Panc1 (cell line): ENCODE measurements around the gene PARD3. TPM values are rescaled to one million over a fixed set of nuclear protein-coding genes. Genes with fewer than 3 reads are reported as not detected.

ENCODE experiments used
- ATAC-seq: fragments of 200-7000 bp; cut with Tn5 transposase; 2 replicates; pipeline ENCODE4 v1.9.1; 2020; ENCODE audit warnings: mild to moderate bottlenecking, moderate library complexity
- BruUV-seq: library from RNA; stranded (reverse); fragments of 400-500 nt; replicated peaks from 2 replicates; lab custom pipeline; 2021; lab: Mats Ljungman, UMichigan
- CTCF ChIA-PET: fragments of 300-600 bp; sonication (Branson Sonifier 250); formaldehyde crosslinking; loops from one replicate; lab custom pipeline; 2022; ENCODE audit warnings: antibody characterized with exemption; lab: Charles Lee
- POLR2A ChIA-PET: fragments of 300-600 bp; sonication (Branson Sonifier 250); formaldehyde crosslinking; loops from one replicate; lab custom pipeline; 2022; ENCODE audit warnings: antibody characterized with exemption; lab: Charles Lee
- DNase-seq: peaks from one replicate; pipeline ENCODE4 v3.0.0-alpha.2; 2010; ENCODE audit warnings: low read depth, low spot score
- H3K27ac ChIP-seq: 2 replicates; pipeline ENCODE4 v1.5.1; 2011; ENCODE audit warnings: mild to moderate bottlenecking, low read length, inconsistent platforms
- H3K27me3 ChIP-seq: fragments of 200-500 bp; sonication (Bioruptor generic); 2 replicates; pipeline ENCODE4 v1.6.0; 2014; ENCODE audit warnings: low read length, inconsistent platforms; ENCODE audit not compliant: control insufficient read depth, insufficient read depth
- H3K36me3 ChIP-seq: fragments of 200-500 bp; sonication (Bioruptor generic); 2 replicates; pipeline ENCODE4 v1.5.1; 2014; ENCODE audit warnings: inconsistent platforms, mild to moderate bottlenecking, low read length, moderate library complexity; ENCODE audit not compliant: control insufficient read depth, insufficient read depth
- H3K4me1 ChIP-seq: 2 replicates; pipeline ENCODE4 v1.5.1; 2011; ENCODE audit warnings: inconsistent platforms, mild to moderate bottlenecking, low read length, moderate library complexity; ENCODE audit not compliant: control insufficient read depth, insufficient read depth
- H3K4me3 ChIP-seq, 2 experiments: 2 replicates each; pipeline ENCODE4 v1.5.1; 2011 to 2012; ENCODE audit warnings: low read depth in 2 of 2, low read length in 2 of 2, mild to moderate bottlenecking in 2 of 2, inconsistent platforms in 1 of 2, moderate library complexity in 1 of 2
- H3K9me3 ChIP-seq: fragments of 200-500 bp; sonication (Bioruptor generic); 2 replicates; pipeline ENCODE4 v1.5.1; 2014; ENCODE audit warnings: low read depth, mild to moderate bottlenecking, inconsistent platforms, low read length, moderate library complexity; ENCODE audit not compliant: control insufficient read depth, insufficient read depth
- POLR2AphosphoS5 ChIP-seq: IDR thresholded peaks from 2 replicates; pipeline ENCODE4 v1.6.1; 2012; ENCODE audit warnings: mild to moderate bottlenecking, low read depth, low read length, moderate library complexity
- REST ChIP-seq, 2 experiments: IDR thresholded peaks; 2 replicates each; pipeline ENCODE4 v1.6.1; 2011 to 2012; ENCODE audit warnings: low read depth in 2 of 2, control low read depth in 1 of 2, low read length in 1 of 2, mild to moderate bottlenecking in 1 of 2, moderate library complexity in 1 of 2; ENCODE audit not compliant: insufficient read depth in 1 of 2
- SIN3A ChIP-seq: IDR thresholded peaks from 2 replicates; pipeline ENCODE4 v1.6.1; 2012; ENCODE audit warnings: low read depth, mild to moderate bottlenecking, low read length, moderate library complexity, borderline replicate concordance; ENCODE audit not compliant: insufficient read depth
- TCF7L2 ChIP-seq: IDR thresholded peaks from 2 replicates; pipeline ENCODE4 v1.6.1; 2011; ENCODE audit warnings: mild to moderate bottlenecking, low read depth, low read length, inconsistent platforms
- in situ Hi-C: cut with HindIII; loops from 2 replicates; pipeline ENCODE4 v1.10.0; 2016; ENCODE audit warnings: low sequenced_read_pairs, low pct_unique_long_range_greater_than_20kb
- intact Hi-C: fragments of 100-400 bp; cut with micrococcal nuclease; formaldehyde crosslinking; loops from one replicate; pipeline ENCODE4 v1.10.0; 2022; ENCODE audit not compliant: unreplicated experiment
- total RNA-seq: library from RNA; stranded (reverse); gene quantifications from one replicate; pipeline ENCODE4 v1.2.1, GENCODE V29; 2021; ENCODE audit not compliant: unreplicated experiment
- TF ChIP-seq, protein P1 (sequence below): fragments of 450-650 bp; IDR thresholded peaks from 2 replicates; pipeline ENCODE4 v1.5.1; 2017; ENCODE audit warnings: mild to moderate bottlenecking

PARD3 gene
- total RNA-seq, 1 experiment from 2014 or later = 29.8 TPM

DNA sequence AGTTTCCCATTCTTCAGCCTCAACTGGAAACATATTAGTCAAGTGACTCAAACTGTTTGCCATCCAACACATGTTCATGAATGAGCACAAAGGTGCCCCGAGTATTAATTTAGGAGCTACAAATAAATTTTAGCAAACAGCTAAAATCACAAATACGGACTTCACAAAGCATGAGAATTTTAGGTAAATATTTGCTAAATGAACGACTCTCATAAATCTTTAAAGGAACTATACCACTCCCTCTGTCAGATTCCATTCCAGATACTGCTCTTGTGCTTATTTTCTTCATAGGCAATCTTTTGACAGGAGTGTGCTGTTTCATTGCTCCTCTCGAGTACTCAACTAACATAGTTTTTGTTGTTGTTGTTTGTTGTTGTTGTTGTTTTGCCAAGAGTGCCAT, 330.9 kb downstream of the PARD3 start:
- no peaks in the 10 kb centered on the region for H3K36me3 ChIP-seq
- no peak for DNase-seq
- ATAC-seq = no peak
- H3K27ac ChIP-seq = no peak overlapping the region
- BruUV-seq = no TSS peak
- no peaks in the 10 kb centered on the region for H3K4me1 ChIP-seq
- no peaks in the 10 kb centered on the region for H3K9me3 ChIP-seq
- H3K4me3 ChIP-seq = no peak overlapping the region
- in situ Hi-C loops (no loop called here), intact Hi-C loops (no loop called here)
- CTCF ChIA-PET = no interaction called here
- no peaks in the 10 kb centered on the region for H3K27me3 ChIP-seq
- no peak for TF ChIP-seq POLR2AphosphoS5
- TF ChIP-seq, protein P1, sequence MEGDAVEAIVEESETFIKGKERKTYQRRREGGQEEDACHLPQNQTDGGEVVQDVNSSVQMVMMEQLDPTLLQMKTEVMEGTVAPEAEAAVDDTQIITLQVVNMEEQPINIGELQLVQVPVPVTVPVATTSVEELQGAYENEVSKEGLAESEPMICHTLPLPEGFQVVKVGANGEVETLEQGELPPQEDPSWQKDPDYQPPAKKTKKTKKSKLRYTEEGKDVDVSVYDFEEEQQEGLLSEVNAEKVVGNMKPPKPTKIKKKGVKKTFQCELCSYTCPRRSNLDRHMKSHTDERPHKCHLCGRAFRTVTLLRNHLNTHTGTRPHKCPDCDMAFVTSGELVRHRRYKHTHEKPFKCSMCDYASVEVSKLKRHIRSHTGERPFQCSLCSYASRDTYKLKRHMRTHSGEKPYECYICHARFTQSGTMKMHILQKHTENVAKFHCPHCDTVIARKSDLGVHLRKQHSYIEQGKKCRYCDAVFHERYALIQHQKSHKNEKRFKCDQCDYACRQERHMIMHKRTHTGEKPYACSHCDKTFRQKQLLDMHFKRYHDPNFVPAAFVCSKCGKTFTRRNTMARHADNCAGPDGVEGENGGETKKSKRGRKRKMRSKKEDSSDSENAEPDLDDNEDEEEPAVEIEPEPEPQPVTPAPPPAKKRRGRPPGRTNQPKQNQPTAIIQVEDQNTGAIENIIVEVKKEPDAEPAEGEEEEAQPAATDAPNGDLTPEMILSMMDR = no peak
- no peak for TF ChIP-seq REST (IDR thresholded peaks at IDR 0.05; ENCODE audit: insufficient read depth in 1 of 2, low read depth in 2 of 2, low read length in 1 of 2)
- no peak for TF ChIP-seq SIN3A
- no peak for TF ChIP-seq TCF7L2
- POLR2A ChIA-PET = no interaction called here

- CTCF ChIA-PET = no interaction called here
- in situ Hi-C loops (no loop called here), intact Hi-C loops (no loop called here)
- ATAC-seq = no peak
- TF ChIP-seq SIN3A (no peak), TCF7L2 (no peak), REST (IDR thresholded peaks at IDR 0.05; ENCODE audit: insufficient read depth in 1 of 2, low read depth in 2 of 2, low read length in 1 of 2) (no peak), POLR2AphosphoS5 (no peak)
- TF ChIP-seq, protein P1 = no peak
- Histone ChIP-seq H3K9me3 (no peaks in the 10 kb centered on the region), H3K4me3 (no peak overlapping the region), H3K4me1 (no peaks in the 10 kb centered on the region), H3K27me3 (no peaks in the 10 kb centered on the region), H3K27ac (no peak overlapping the region), H3K36me3 (no peaks in the 10 kb centered on the region)
- DNase-seq = no peak
- POLR2A ChIA-PET = no interaction called here
- BruUV-seq = no TSS peak
Measured at GRCh38 chr10:34480345-34480744, 334.8 kb downstream of the PARD3 start.
